ENCODE measurements around the gene C16orf96. TPM values are rescaled to one million over a fixed set of nuclear protein-coding genes. Genes with fewer than 3 reads are reported as not detected.

C16orf96 gene
- total RNA-seq, 2 experiments from 2014 or later: 0.16 to 0.32 TPM

DNA sequence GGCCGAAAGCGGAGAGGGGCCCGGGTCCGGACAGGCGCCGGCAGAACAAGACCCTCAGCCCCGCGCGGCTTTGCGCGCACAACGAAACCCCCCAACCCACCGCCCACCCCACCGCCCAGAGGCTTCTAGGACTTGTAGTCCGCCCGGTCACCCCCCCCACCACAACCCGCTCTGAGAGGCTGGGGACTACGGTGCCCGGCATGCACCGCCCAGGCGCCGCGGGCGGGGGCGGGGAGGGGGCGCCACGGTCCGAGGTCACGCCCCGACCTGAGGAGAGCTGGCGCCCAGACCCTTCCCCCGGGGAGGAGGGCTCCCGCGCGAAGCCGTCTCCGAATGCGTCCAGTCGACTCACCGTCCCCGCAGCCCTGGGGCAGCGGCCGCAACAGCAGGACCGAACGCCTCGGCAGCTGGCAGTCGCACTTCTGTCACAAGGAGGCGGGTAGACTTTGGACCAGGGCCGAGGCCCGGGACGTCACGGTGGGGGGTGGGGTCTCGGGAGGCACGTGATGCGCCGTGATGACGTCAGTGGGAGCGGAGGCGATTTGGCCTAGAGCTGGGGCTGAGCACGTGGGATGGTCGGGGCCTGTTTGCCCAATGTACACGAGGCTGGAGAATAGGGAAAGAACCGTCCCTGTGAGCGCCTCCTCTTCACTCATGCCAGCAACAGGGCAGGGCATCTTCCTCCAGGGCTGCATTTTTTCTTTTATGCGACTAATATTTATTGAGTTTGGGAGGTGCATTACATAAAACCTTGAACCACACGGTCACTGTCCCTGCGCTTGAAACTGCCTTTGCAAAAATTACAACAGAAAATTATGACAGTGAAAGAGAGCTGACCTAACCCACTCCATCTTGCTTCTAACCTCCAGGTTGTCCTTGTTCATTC is 17.5 kb upstream of the C16orf96 start, which contains the start of gene CDIP1:
TSS of gene CDIP1 (minus strand) at position 424 of the 886 bp plus-strand sequence. CDS start 24,643 bp downstream, outside the sequence.
- H3K27ac Mint-ChIP-seq: peak within 1 kb of the TSS; percentile 82
- intact Hi-C loops (cut with micrococcal nuclease): loop anchor here (5.0 kb wide), 1 partner anchor 61 kb away; the partner anchor contains the start of gene HMOX2
- peaks cover 37% of the 10 kb centered on the region for H3K4me1 Mint-ChIP-seq (ENCODE audit: low read depth)
- ATAC-seq (peak; percentile 83), DNase-seq (peak; percentile 99)
- CTCF ChIA-PET: interaction anchor here (1.0 to 15.8 kb wide), 7 partner anchors 10 to 77 kb away, joined by 3 to 174 read pairs (median 5); no protein-coding TSS in a partner anchor
- H3K36me3 Mint-ChIP-seq (ENCODE audit: low read depth): peaks cover 18% of the 10 kb centered on the region
- peaks cover 6% of the 10 kb centered on the region for H3K9me3 Mint-ChIP-seq
- TF ChIP-seq, protein P1, sequence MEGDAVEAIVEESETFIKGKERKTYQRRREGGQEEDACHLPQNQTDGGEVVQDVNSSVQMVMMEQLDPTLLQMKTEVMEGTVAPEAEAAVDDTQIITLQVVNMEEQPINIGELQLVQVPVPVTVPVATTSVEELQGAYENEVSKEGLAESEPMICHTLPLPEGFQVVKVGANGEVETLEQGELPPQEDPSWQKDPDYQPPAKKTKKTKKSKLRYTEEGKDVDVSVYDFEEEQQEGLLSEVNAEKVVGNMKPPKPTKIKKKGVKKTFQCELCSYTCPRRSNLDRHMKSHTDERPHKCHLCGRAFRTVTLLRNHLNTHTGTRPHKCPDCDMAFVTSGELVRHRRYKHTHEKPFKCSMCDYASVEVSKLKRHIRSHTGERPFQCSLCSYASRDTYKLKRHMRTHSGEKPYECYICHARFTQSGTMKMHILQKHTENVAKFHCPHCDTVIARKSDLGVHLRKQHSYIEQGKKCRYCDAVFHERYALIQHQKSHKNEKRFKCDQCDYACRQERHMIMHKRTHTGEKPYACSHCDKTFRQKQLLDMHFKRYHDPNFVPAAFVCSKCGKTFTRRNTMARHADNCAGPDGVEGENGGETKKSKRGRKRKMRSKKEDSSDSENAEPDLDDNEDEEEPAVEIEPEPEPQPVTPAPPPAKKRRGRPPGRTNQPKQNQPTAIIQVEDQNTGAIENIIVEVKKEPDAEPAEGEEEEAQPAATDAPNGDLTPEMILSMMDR (IDR thresholded peaks at IDR 0.05): no peak
- no peaks in the 10 kb centered on the region for H3K27me3 Mint-ChIP-seq
- POLR2A ChIA-PET: interaction anchor here (0.6 to 1.6 kb wide), 6 partner anchors 9 to 209 kb away, joined by 3 to 10 read pairs (median 3); partner anchors contain the start of gene HMOX2
- H3K4me3 Mint-ChIP-seq: peak within 1 kb of the TSS; percentile 62

DNA sequence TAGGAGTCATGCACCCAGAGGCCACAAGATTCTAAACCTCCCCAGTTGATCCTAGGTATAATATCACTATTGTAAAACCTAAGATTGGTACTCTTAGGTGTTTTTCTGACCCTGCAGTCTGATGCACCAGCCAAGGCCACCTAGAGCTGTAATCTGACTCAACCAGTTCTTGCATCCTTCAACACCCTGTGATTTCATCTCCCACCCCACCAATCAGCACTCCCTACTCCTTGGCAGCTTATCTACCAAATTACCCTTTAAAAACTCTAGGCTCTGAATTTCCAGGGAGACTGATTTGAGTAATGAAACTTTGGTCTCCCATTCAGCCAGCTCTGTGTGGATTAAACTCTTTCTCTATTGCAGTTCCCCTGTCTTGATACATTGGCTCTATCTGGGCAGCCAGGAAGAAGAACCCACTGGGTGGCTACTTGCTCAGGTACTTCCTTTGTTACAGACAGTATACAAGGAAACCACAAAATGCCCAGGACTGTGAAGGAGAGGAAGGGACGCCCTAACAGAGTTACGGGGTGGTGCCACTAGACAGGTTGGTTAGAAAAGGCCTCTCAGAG is 16.3 kb upstream of the C16orf96 start:
- H3K4me1 Mint-ChIP-seq (ENCODE audit: low read depth): peaks cover 32% of the 10 kb centered on the region
- intact Hi-C loops (cut with micrococcal nuclease): loop anchor here (5.0 kb wide), 1 partner anchor 62 kb away; the partner anchor contains the start of gene HMOX2
- ChIA-PET POLR2A (interaction anchor here (0.7 to 1.6 kb wide), 7 partner anchors 9 to 139 kb away, joined by 3 to 10 read pairs (median 4); partner anchors contain the start of gene HMOX2), CTCF (interaction anchor here (1.0 to 15.8 kb wide), 5 partner anchors 8 to 84 kb away, joined by 3 to 174 read pairs (median 8); partner anchors contain the start of gene MGRN1)
- DNase-seq (no peak), ATAC-seq (no peak)
- peaks cover 15% of the 10 kb centered on the region for H3K36me3 Mint-ChIP-seq (ENCODE audit: low read depth)
- H3K9me3 Mint-ChIP-seq: peaks cover 6% of the 10 kb centered on the region
- H3K27ac Mint-ChIP-seq: no peak overlapping the region
- no peak overlapping the region for H3K4me3 Mint-ChIP-seq
- TF ChIP-seq, protein P1 (IDR thresholded peaks at IDR 0.05): no peak
- no peaks in the 10 kb centered on the region for H3K27me3 Mint-ChIP-seq

DNA sequence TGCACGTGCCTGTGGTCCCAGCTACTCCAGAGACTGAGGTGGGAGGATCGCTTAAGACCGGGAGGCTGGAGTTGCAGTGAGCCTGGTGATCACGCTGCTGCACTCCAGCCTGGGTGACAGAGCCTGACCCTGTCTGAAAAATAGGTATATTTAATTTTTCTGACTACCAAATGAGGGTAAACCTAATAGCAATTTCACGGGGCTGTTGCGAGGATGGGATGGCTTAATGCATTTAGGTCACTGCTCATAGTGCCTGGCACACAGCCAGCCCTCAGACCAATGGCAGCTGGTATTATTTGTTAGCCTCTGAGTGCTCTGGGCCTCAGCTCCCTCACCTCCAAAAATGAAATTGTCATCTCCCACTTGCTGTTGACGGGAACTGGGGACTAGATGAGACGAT is 11.7 kb upstream of the C16orf96 start:
- H3K27ac Mint-ChIP-seq: no peak overlapping the region
- no peaks in the 10 kb centered on the region for H3K27me3 Mint-ChIP-seq
- H3K36me3 Mint-ChIP-seq (ENCODE audit: low read depth): peaks cover 6% of the 10 kb centered on the region
- peaks cover 6% of the 10 kb centered on the region for H3K9me3 Mint-ChIP-seq
- CTCF ChIA-PET: interaction anchor here (15.8 kb wide), 1 partner anchor 37 kb away, joined by 174 read pairs; no protein-coding TSS in a partner anchor
- no peak overlapping the region for H3K4me3 Mint-ChIP-seq
- peaks cover 3% of the 10 kb centered on the region for H3K4me1 Mint-ChIP-seq (ENCODE audit: low read depth)
- TF ChIP-seq, protein P1 (IDR thresholded peaks at IDR 0.05): no peak
- ATAC-seq: no peak
- intact Hi-C loops (cut with micrococcal nuclease): no loop called here
- no peak for DNase-seq
- POLR2A ChIA-PET: no interaction called here

DNA sequence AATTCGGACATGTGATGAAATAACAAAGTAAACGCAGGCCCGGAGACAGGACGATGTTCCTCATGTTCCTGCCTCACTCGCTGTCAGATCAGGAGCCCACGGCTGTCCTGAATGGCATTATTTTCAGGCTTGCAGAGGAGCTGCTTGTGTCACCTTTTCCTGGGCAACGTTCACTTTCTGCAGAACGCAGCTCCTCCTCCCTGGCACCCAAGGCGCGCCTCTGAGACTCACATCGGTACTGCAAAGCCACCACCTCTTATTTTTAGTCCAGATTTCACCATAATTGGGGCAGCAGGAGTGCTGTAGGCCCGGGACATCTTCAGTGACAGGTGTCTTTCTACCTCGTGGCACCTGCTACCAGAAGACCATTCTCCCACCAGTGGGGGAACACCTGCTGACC is 8.0 kb upstream of the C16orf96 start:
- DNase-seq (no peak), ATAC-seq (no peak)
- ChIA-PET CTCF (interaction anchor here (0.6 to 15.8 kb wide), 24 partner anchors 9 to 1147 kb away, joined by 3 to 174 read pairs (median 6); partner anchors contain the start of gene CDIP1), POLR2A (interaction anchor here (0.7 to 1.6 kb wide), 4 partner anchors 8 to 42 kb away, joined by 3 to 9 read pairs (median 4); no protein-coding TSS in a partner anchor)
- intact Hi-C loops (cut with micrococcal nuclease): loop anchor here (2.0 kb wide), 1 partner anchor 41 kb away; no protein-coding TSS in a partner anchor
- TF ChIP-seq, protein P1 (IDR thresholded peaks at IDR 0.05): no peak
- H3K4me1 Mint-ChIP-seq (ENCODE audit: low read depth): peaks cover 3% of the 10 kb centered on the region
- H3K9me3 Mint-ChIP-seq: no peaks in the 10 kb centered on the region
- H3K36me3 Mint-ChIP-seq (ENCODE audit: low read depth): no peaks in the 10 kb centered on the region
- no peaks in the 10 kb centered on the region for H3K27me3 Mint-ChIP-seq
- no peak overlapping the region for H3K4me3 Mint-ChIP-seq
- no peak overlapping the region for H3K27ac Mint-ChIP-seq
